ENCODE measurements around the gene ST6GAL1.
"Not testable (repeated sequence)": the region's sequence is repeated elsewhere in the genome, so short reads cannot be mapped to it uniquely, and the experiment has no call there.

The ST6GAL1 gene

GRCh38 chr3:186973702-186974101 lies 43.4 kb downstream of the ST6GAL1 start:
- no peak for DNase-seq

- DNase-seq = no peak
Measured at GRCh38 chr3:186974824-186975313, 44.5 kb downstream of the ST6GAL1 start.

- DNase-seq = no peak
Measured at GRCh38 chr3:186975726-186976125, 45.4 kb downstream of the ST6GAL1 start.

- DNase-seq = no peak
Measured at GRCh38 chr3:186976837-186977750, 46.8 kb downstream of the ST6GAL1 start.

GRCh38 chr3:186978712-186979111 lies 48.4 kb downstream of the ST6GAL1 start:
- DNase-seq = no peak

- no peak for DNase-seq
Measured at GRCh38 chr3:186979852-186980251, 49.5 kb downstream of the ST6GAL1 start.

- DNase-seq = no peak
Measured at GRCh38 chr3:186980989-186981388, 50.7 kb downstream of the ST6GAL1 start.

GRCh38 chr3:186983659-186984058 lies 53.3 kb downstream of the ST6GAL1 start:
- no peak for DNase-seq

- DNase-seq = no peak
Measured at GRCh38 chr3:186984064-186984463, 53.7 kb downstream of the ST6GAL1 start.

- DNase-seq = no peak
Measured at GRCh38 chr3:186985661-186986364, 55.5 kb downstream of the ST6GAL1 start.

- DNase-seq = no peak
Measured at GRCh38 chr3:186986406-186986805, 56.1 kb downstream of the ST6GAL1 start.

GRCh38 chr3:186986816-186987215 lies 56.5 kb downstream of the ST6GAL1 start:
- DNase-seq = no peak

GRCh38 chr3:186988806-186989205 lies 58.5 kb downstream of the ST6GAL1 start:
- no peak for DNase-seq

GRCh38 chr3:186989429-186989828 lies 59.1 kb downstream of the ST6GAL1 start:
- no peak for DNase-seq

GRCh38 chr3:186990277-186990676 lies 60.0 kb downstream of the ST6GAL1 start:
- no peak for DNase-seq

GRCh38 chr3:186990878-186991308 lies 60.6 kb downstream of the ST6GAL1 start:
- no peak for DNase-seq

GRCh38 chr3:186991470-186991869 lies 61.1 kb downstream of the ST6GAL1 start:
- no peak for DNase-seq

- DNase-seq = not testable (repeated sequence)
Measured at GRCh38 chr3:186992096-186992495, 61.8 kb downstream of the ST6GAL1 start.

GRCh38 chr3:186993210-186993782 lies 63.0 kb downstream of the ST6GAL1 start:
- no peak for DNase-seq

- DNase-seq = no peak
Measured at GRCh38 chr3:186994000-186994955, 64.0 kb downstream of the ST6GAL1 start.

GRCh38 chr3:186996356-186996755 lies 66.0 kb downstream of the ST6GAL1 start:
- DNase-seq = no peak

GRCh38 chr3:186997061-186997460 lies 66.7 kb downstream of the ST6GAL1 start:
- peak; percentile 75 for DNase-seq

All from hematopoietic multipotent progenitor cell treated with erythropoietin and hydrocortisone succinate and interleukin-3 and kit ligand, for 8 days (in vitro differentiated cells).